Caco-2 (cell line): ENCODE measurements around the gene NPFF. TPM values are rescaled to one million over a fixed set of nuclear protein-coding genes. Genes with fewer than 3 reads are reported as not detected.

Experiments
- BruUV-seq: library from RNA; stranded (reverse); fragments of 400-500 nt; replicated peaks from 2 replicates; lab custom pipeline; 2021; lab: Mats Ljungman, UMichigan
- CTCF ChIA-PET: fragments of 300-600 bp; sonication (Branson Sonifier 250); formaldehyde crosslinking; loops from one replicate; lab custom pipeline; 2022; ENCODE audit warnings: antibody characterized with exemption; lab: Charles Lee
- POLR2A ChIA-PET: fragments of 300-600 bp; sonication (Branson Sonifier 250); formaldehyde crosslinking; loops from one replicate; lab custom pipeline; 2022; ENCODE audit warnings: antibody characterized with exemption; lab: Charles Lee
- DNase-seq, 2 experiments: peaks; one replicate each; pipeline versions ENCODE4 v3.0.0 to v3.0.0-alpha.2; 2020 to 2022
- H3K27me3 ChIP-seq: replicated peaks from 2 replicates; pipeline ENCODE4 v1.6.0; 2011; ENCODE audit warnings: low read length; ENCODE audit not compliant: control insufficient read depth, insufficient read depth
- H3K36me3 ChIP-seq: 2 replicates; pipeline ENCODE4 v1.5.1; 2011; ENCODE audit warnings: low read length; ENCODE audit not compliant: control insufficient read depth, insufficient read depth
- H3K4me1 ChIP-seq: fragments of 250-450 bp; sonication (Bioruptor Pico); 2 replicates; pipeline ENCODE4 v1.5.1; 2020; ENCODE audit warnings: mild to moderate bottlenecking
- H3K4me3 ChIP-seq: 2 replicates; pipeline ENCODE4 v1.5.1; 2011; ENCODE audit warnings: low read depth, mild to moderate bottlenecking, control low read depth, low read length
- H3K9me3 ChIP-seq: fragments of 250-450 bp; sonication (Bioruptor Pico); 2 replicates; pipeline ENCODE4 v1.5.1; 2020; ENCODE audit warnings: mild to moderate bottlenecking, moderate library complexity
- H3K27ac Mint-ChIP-seq: one replicate; pipeline ENCODE4 v1.8.0; 2022; ENCODE audit warnings: mixed read lengths; ENCODE audit not compliant: unreplicated experiment
- H3K27me3 Mint-ChIP-seq: one replicate; pipeline ENCODE4 v1.8.0; 2022; ENCODE audit warnings: mixed read lengths; ENCODE audit not compliant: insufficient read depth, unreplicated experiment
- H3K36me3 Mint-ChIP-seq: one replicate; pipeline ENCODE4 v1.8.0; 2022; ENCODE audit warnings: mild to moderate bottlenecking, mixed read lengths; ENCODE audit not compliant: insufficient read depth, unreplicated experiment
- H3K4me1 Mint-ChIP-seq: one replicate; pipeline ENCODE4 v1.8.0; 2022; ENCODE audit warnings: low read depth, mixed read lengths; ENCODE audit not compliant: unreplicated experiment
- H3K4me3 Mint-ChIP-seq: one replicate; pipeline ENCODE4 v1.8.0; 2022; ENCODE audit warnings: mild to moderate bottlenecking, moderate library complexity, mixed read lengths; ENCODE audit not compliant: unreplicated experiment
- H3K9me3 Mint-ChIP-seq: one replicate; pipeline ENCODE4 v1.8.0; 2022; ENCODE audit warnings: mixed read lengths; ENCODE audit not compliant: unreplicated experiment
- intact Hi-C: fragments of 100-400 bp; cut with micrococcal nuclease; formaldehyde crosslinking; loops from one replicate; pipeline ENCODE4 v1.10.0; 2022; ENCODE audit not compliant: unreplicated experiment
- total RNA-seq: library from RNA; stranded (reverse); gene quantifications from 2 replicates; pipeline ENCODE4 v1.2.3, GENCODE V29; 2022
- TF ChIP-seq, protein P1 (sequence below), 2 experiments: fragments of 200-600 bp in 1 of 2; IDR thresholded peaks; 1 replicate in 1 of 2; 2 replicates in 1 of 2; pipeline versions ENCODE4 v1.5.1 to v1.8.0; 2011 to 2022; ENCODE audit warnings: antibody characterized with exemption in 1 of 2, control low read depth in 1 of 2, inconsistent platforms in 1 of 2, low read depth in 1 of 2, low read length in 1 of 2, mild to moderate bottlenecking in 1 of 2, moderate library complexity in 1 of 2; ENCODE audit not compliant: insufficient read depth in 1 of 2, severe bottlenecking in 1 of 2, unreplicated experiment in 1 of 2

The NPFF gene
- total RNA-seq, 1 experiment from 2014 or later, result 2.4 TPM

DNA sequence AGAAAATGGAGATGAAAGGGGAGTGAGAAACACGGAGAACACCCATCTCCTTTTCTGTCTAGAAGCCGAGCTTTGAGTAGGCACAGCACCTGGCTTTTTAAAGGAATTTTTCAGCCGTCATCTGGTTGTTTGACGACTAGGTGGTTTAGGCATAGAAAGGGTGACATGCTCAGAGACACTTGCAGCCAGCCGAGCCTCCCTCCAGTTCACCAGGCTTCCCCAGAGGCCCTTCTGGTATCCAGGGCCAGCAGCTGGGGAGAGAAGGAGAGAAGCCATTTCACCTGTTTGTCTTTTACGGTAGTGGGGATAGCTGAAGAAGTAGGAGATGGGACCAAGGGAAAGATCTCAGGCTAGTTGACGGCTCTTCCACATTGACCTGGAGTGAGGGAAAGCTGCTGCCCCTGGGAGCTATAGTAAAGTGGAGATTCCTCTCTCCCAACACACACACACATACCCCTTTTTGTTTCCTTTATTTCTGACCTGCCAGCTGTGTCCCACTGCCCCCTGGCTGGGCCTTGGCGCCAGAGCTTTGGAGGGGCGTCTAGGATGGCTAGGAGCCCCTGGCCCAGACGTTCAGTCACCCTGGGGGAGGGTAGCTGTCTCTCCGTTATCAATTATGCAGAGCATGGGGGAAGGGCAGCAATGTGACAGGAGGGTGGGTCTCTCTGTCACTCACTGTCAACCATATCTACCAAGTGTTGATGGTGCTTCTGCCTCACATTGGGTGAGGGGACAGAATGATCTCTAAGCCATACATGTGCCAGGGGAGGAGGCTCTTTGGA, 13.5 kb downstream of the NPFF start:
- Histone ChIP-seq H3K36me3 (no peaks in the 10 kb centered on the region), H3K4me3 (peak overlapping the region; percentile 61), H3K4me1 (peaks cover 18% of the 10 kb centered on the region), H3K9me3 (no peaks in the 10 kb centered on the region), H3K27me3 (no peaks in the 10 kb centered on the region)
- TF ChIP-seq, protein P1, sequence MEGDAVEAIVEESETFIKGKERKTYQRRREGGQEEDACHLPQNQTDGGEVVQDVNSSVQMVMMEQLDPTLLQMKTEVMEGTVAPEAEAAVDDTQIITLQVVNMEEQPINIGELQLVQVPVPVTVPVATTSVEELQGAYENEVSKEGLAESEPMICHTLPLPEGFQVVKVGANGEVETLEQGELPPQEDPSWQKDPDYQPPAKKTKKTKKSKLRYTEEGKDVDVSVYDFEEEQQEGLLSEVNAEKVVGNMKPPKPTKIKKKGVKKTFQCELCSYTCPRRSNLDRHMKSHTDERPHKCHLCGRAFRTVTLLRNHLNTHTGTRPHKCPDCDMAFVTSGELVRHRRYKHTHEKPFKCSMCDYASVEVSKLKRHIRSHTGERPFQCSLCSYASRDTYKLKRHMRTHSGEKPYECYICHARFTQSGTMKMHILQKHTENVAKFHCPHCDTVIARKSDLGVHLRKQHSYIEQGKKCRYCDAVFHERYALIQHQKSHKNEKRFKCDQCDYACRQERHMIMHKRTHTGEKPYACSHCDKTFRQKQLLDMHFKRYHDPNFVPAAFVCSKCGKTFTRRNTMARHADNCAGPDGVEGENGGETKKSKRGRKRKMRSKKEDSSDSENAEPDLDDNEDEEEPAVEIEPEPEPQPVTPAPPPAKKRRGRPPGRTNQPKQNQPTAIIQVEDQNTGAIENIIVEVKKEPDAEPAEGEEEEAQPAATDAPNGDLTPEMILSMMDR (IDR thresholded peaks at IDR 0.05; ENCODE audit: insufficient read depth in 1 of 2, low read depth in 1 of 2, low read length in 1 of 2, severe bottlenecking in 1 of 2, unreplicated experiment in 1 of 2), result peak in 1 of 2 experiments; percentile 26
- H3K4me1 Mint-ChIP-seq, result peaks cover 34% of the 10 kb centered on the region
- H3K9me3 Mint-ChIP-seq, result no peaks in the 10 kb centered on the region
- DNase-seq, result no peak
- H3K4me3 Mint-ChIP-seq, result peak overlapping the region; percentile 88
- H3K27ac Mint-ChIP-seq, result peak overlapping the region; percentile 72
- CTCF ChIA-PET, result interaction anchor here (0.6 to 1.9 kb wide), 6 partner anchors 12 to 173 kb away, joined by 3 to 6 read pairs (median 4); partner anchors contain the start of gene AAAS
- H3K27me3 Mint-ChIP-seq, result no peaks in the 10 kb centered on the region
- intact Hi-C loops, result loop anchor here (1.0 kb wide), 1 partner anchor 8 kb away; the partner anchor contains the start of gene TARBP2
- H3K36me3 Mint-ChIP-seq, result peaks cover 31% of the 10 kb centered on the region
- POLR2A ChIA-PET, result interaction anchor here (0.6 kb wide), 1 partner anchor 313 kb away, joined by 3 read pairs; the partner anchor contains the start of gene ZNF740
- TSS peak; percentile 93 for BruUV-seq

GRCh38 chr12:53492830-53493609, 14.3 kb downstream of the NPFF start:
- BruUV-seq, result no TSS peak

More at GRCh38 chr12:53492830-53493609, 14.3 kb downstream of the NPFF start:
- H3K9me3 ChIP-seq, result no peaks in the 10 kb centered on the region
- ChIA-PET POLR2A (interaction anchor here (1.0 kb wide), 1 partner anchor 11 kb away, joined by 4 read pairs; no protein-coding TSS in a partner anchor), CTCF (interaction anchor here (0.6 to 2.1 kb wide), 9 partner anchors 8 to 172 kb away, joined by 3 to 7 read pairs (median 5); partner anchors contain the start of genes AAAS and TARBP2)
- H3K27me3 ChIP-seq, result no peaks in the 10 kb centered on the region
- H3K4me3 ChIP-seq, result peak overlapping the region; percentile 61
- no peaks in the 10 kb centered on the region for H3K36me3 ChIP-seq
- Mint-ChIP-seq H3K27me3 (no peaks in the 10 kb centered on the region), H3K4me3 (peak overlapping the region; percentile 88), H3K36me3 (peaks cover 27% of the 10 kb centered on the region), H3K27ac (peak overlapping the region; percentile 72), H3K4me1 (peaks cover 27% of the 10 kb centered on the region), H3K9me3 (no peaks in the 10 kb centered on the region)
- intact Hi-C loops, result loop anchor here (1.0 kb wide), 1 partner anchor 8 kb away; the partner anchor contains the start of gene TARBP2
- H3K4me1 ChIP-seq, result peaks cover 18% of the 10 kb centered on the region
- peak; percentile 96 for DNase-seq
- TF ChIP-seq, protein P1 (IDR thresholded peaks at IDR 0.05; ENCODE audit: insufficient read depth in 1 of 2, low read depth in 1 of 2, low read length in 1 of 2, severe bottlenecking in 1 of 2, unreplicated experiment in 1 of 2), result no peak
